Adrenal gland (tissue), 5 donors: ENCODE measurements around the gene RFPL3.

Experiments used
- CTCF ChIP-seq, 6 experiments: fragments of 450-650 bp in 4 of 6; fragments of 200-600 bp in 2 of 6; sonication (generic) in 1 of 6; IDR thresholded peaks; 1 replicate in 5 of 6; 2 replicates in 1 of 6; pipeline versions ENCODE4 v1.5.1 to v1.8.0; 2016 to 2021; ENCODE audit warnings: antibody characterized with exemption in 6 of 6, mild to moderate bottlenecking in 2 of 6, moderate library complexity in 1 of 6
- POLR2A ChIP-seq, 2 donors: fragments of 450-650 bp; IDR thresholded peaks; one replicate each; pipeline ENCODE4 v1.6.1; 2017; ENCODE audit warnings: antibody characterized with exemption in 2 of 2, mild to moderate bottlenecking in 2 of 2, moderate library complexity in 1 of 2
- donor health status: DM: no; HTN: no; CAD: no.

DNA sequence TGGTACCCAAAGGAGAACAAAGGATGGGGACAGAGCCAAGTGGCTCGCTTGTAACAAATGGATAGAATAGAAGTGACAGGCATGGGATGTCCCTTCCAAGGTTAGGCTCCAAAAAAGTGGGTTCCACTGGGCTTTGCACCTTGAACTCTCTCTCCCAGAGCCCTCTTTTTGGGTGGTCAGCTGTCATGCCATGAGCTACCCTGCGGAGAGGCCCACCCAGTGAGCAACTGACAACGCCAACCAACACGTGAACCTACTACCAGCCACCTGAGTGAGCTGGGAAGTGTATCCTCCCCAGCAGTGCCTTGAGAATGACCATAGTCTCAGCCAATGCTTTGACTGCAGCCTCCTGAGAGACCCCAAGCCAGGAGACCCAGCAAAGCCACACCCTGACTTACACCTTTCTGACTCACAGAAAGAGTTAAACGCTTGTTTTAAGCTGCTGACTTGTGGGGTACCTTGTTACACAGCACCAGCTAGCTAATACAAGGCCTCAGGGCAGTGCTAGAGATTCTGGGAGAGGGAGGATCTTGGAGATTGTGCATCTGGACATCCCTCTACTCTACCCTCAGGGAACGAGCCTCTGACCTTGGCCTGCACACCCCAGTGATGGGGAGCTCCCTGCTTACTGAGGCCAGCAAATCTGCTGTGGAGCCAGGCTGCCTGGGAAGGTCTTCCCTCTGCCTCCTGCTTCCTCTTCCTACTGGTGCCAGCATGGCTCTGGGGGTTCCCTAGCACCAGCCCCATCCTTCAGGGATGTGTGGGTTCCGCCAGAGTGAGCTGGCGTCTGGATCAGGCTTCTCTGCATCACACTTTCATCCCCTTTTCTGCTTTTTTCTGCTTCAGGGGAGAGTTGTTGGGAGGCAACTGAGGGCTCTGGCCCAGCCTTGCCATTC lies 29.1 kb upstream of the RFPL3 start:
- no peak for TF ChIP-seq CTCF (IDR thresholded peaks at IDR 0.05)
- no peak for TF ChIP-seq POLR2A (IDR thresholded peaks at IDR 0.05)
